Measurements from ENCODE around the gene ABCB11.
"Not testable (repeated sequence)": the region's sequence is repeated elsewhere in the genome, so short reads cannot be mapped to it uniquely, and the experiment has no call there.

The ABCB11 gene

DNA sequence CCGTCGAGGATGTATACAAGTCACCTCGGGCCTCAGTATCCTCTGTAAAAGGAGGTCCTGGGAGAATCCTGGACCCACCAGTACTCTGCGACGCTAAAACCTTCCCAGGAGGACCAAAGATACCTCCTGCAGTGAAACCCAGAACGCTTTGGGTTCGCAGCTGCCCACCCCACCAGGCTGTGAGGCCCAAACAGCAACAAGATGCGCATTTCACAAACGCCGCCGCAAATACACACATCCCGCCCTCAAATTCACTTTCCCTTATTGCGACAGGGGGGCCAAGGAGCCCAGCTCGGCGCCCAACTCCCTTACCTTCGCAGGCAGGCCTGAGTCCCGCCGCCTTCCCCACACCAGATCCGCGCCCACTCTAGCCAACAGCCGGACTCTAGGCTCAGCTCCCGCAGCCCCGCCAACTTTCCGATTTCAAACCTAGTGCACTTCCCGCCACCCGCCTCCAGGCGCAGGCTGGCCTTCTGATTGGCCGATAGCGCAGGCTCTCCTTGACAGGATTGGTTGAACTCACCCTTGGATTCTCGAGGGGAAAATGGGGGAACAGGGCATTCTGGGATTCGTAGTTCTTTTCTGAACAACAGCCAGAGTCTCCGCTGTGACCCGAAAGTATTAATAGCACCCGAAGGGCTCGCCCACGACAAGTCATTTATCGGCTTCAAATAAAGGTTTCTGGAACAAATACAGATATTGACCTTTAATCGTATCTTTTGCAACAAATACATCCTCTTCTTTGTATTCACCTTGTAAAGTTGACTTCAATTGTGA is 140.9 kb downstream of the ABCB11 start, which contains the start of gene SPC25:
TSS of gene SPC25 (minus strand) at position 425 of the 777 bp plus-strand sequence. CDS start 911 bp downstream, outside the sequence.
- DNase-seq (ENCODE audit: low read depth): peak; percentile 84

DNA sequence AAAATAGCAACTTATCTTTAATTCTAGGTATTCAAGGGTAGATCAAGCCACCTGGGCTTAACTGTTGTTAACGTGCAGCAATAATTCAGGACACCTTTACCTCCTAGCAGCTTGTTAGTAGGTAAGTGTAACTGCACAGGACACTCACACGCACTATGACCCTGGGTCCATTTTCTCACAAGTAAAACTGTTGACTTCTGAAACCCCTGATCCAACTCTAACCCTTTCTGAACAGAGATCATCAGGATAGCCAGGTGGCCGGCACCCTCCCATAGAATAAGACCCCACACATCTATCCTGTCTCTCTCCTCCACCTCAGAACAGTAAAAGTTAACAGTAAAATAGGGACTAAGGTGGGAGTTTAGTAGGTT is 141.5 kb downstream of the ABCB11 start:
- DNase-seq (ENCODE audit: low read depth): no peak

GRCh38 chr2:168884975-168885374 is 146.1 kb downstream of the ABCB11 start:
- DNase-seq (ENCODE audit: low read depth): no peak

DNA sequence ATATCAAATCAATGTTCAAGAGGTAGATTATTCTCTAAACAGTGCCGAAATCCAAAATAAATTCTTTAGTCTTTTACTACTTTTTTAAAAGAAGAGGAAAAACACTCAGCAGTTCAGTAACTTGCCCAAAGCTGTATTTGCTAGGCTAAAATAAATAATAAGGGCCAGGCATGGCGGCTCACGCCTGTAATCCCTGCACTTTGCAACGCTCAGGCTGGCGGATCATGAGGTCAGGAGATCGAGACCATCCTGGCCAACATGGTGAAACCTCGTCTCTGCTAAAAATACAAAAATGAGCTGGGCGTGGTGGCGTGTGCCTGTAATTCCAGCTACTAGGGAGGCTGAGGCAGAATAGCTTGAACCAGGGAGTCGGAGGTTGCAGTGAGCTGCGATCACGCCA is 149.0 kb downstream of the ABCB11 start:
- DNase-seq (ENCODE audit: low read depth): not testable (repeated sequence)

GRCh38 chr2:168874368-168875054 is 156.6 kb downstream of the ABCB11 start:
- no peak for DNase-seq (ENCODE audit: low read depth)

- DNase-seq (ENCODE audit: low read depth): not testable (repeated sequence)
Measured at GRCh38 chr2:168870824-168871223, 160.3 kb downstream of the ABCB11 start.

Data from activated T-cell treated with anti-CD3 and anti-CD28 coated beads for 48 hours (primary cell).